Calu3 (cell line): Measurements from ENCODE around the gene MBD2. TPM values are rescaled to one million over a fixed set of nuclear protein-coding genes. Genes with fewer than 3 reads are reported as not detected.

Experiments used
- BruUV-seq: library from RNA; stranded (reverse); fragments of 400-500 nt; replicated peaks from 2 replicates; lab custom pipeline; 2021; lab: Mats Ljungman, UMichigan
- CTCF ChIA-PET: fragments of 300-600 bp; sonication (Branson Sonifier 250); formaldehyde crosslinking; loops from one replicate; lab custom pipeline; 2022; ENCODE audit warnings: antibody characterized with exemption; lab: Charles Lee
- DNase-seq: peaks from one replicate; pipeline ENCODE4 v3.0.0; 2022
- H3K27ac Mint-ChIP-seq: one replicate; pipeline ENCODE4 v1.8.0; 2022; ENCODE audit warnings: mixed read lengths; ENCODE audit not compliant: unreplicated experiment
- H3K27me3 Mint-ChIP-seq: one replicate; pipeline ENCODE4 v1.8.0; 2022; ENCODE audit warnings: mixed read lengths; ENCODE audit not compliant: unreplicated experiment
- H3K36me3 Mint-ChIP-seq: one replicate; pipeline ENCODE4 v1.8.0; 2022; ENCODE audit warnings: mild to moderate bottlenecking, moderate library complexity, mixed read lengths; ENCODE audit not compliant: insufficient read depth, unreplicated experiment
- H3K4me1 Mint-ChIP-seq: one replicate; pipeline ENCODE4 v1.8.0; 2022; ENCODE audit warnings: mild to moderate bottlenecking, low read depth, mixed read lengths; ENCODE audit not compliant: unreplicated experiment
- H3K4me3 Mint-ChIP-seq: one replicate; pipeline ENCODE4 v1.8.0; 2022; ENCODE audit warnings: mild to moderate bottlenecking, low read depth, moderate library complexity, mixed read lengths; ENCODE audit not compliant: unreplicated experiment
- H3K9me3 Mint-ChIP-seq: one replicate; pipeline ENCODE4 v1.8.0; 2022; ENCODE audit warnings: low read depth, mixed read lengths; ENCODE audit not compliant: unreplicated experiment
- intact Hi-C: fragments of 100-400 bp; cut with micrococcal nuclease; formaldehyde crosslinking; loops from one replicate; pipeline ENCODE4 v1.10.0; 2022; ENCODE audit not compliant: unreplicated experiment
- total RNA-seq: library from RNA; stranded (reverse); gene quantifications from 2 replicates; pipeline ENCODE4 v1.2.3, GENCODE V29; 2022
- TF ChIP-seq, protein P1 (sequence below): fragments of 200-600 bp; IDR thresholded peaks from one replicate; pipeline ENCODE4 v1.8.0; 2022; ENCODE audit warnings: antibody characterized with exemption; ENCODE audit not compliant: unreplicated experiment

Gene MBD2
- total RNA-seq, 1 experiment from 2014 or later: 106 TPM

DNA sequence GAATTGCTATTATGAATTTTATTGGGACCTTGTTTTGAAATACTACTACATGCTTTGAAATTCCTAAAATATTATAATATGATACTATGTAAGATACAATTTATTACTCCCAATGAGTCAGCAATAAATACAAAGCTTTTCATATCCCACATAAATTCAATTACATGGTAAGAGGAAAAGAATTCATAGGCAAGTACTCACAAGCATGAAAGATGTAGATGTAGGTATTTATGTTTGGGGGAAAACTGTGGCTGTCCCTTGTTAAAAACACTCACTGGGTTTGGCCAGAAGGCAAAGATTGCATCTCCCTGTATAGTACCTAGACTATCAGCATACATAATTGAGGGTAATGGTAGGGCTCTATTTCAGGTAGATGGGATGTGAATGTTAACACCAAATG, 90.4 kb downstream of the MBD2 start:
- Mint-ChIP-seq H3K4me1 (no peaks in the 10 kb centered on the region), H3K27me3 (no peaks in the 10 kb centered on the region), H3K27ac (no peak overlapping the region), H3K9me3 (peaks cover 8% of the 10 kb centered on the region), H3K4me3 (no peak overlapping the region), H3K36me3 (no peaks in the 10 kb centered on the region)
- no peak for DNase-seq
- BruUV-seq: no TSS peak
- TF ChIP-seq, protein P1, sequence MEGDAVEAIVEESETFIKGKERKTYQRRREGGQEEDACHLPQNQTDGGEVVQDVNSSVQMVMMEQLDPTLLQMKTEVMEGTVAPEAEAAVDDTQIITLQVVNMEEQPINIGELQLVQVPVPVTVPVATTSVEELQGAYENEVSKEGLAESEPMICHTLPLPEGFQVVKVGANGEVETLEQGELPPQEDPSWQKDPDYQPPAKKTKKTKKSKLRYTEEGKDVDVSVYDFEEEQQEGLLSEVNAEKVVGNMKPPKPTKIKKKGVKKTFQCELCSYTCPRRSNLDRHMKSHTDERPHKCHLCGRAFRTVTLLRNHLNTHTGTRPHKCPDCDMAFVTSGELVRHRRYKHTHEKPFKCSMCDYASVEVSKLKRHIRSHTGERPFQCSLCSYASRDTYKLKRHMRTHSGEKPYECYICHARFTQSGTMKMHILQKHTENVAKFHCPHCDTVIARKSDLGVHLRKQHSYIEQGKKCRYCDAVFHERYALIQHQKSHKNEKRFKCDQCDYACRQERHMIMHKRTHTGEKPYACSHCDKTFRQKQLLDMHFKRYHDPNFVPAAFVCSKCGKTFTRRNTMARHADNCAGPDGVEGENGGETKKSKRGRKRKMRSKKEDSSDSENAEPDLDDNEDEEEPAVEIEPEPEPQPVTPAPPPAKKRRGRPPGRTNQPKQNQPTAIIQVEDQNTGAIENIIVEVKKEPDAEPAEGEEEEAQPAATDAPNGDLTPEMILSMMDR: no peak
- intact Hi-C loops: no loop called here
- CTCF ChIA-PET: no interaction called here

DNA sequence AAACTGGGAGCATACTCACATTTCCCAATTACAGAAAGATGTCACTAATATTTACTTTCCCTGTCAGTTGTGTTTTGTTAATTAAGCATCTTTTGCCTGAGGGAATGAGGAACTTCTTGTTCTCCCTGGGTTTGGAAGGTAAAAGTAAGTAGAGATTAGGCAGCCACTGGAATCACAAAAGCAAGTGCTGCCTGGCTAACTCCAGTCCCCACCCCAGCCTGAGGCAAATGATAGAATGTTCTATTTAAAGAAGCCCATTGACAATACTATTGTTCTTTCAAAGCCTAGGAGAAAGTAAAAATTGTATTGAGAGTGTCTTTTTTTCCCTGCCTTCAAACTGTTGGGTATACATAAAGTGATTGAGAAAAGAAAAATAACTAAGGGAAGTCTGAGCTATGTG, 93.8 kb downstream of the MBD2 start:
- H3K27ac Mint-ChIP-seq: no peak overlapping the region
- BruUV-seq: no TSS peak
- no peaks in the 10 kb centered on the region for H3K9me3 Mint-ChIP-seq
- TF ChIP-seq, protein P1: no peak
- intact Hi-C loops: no loop called here
- H3K4me1 Mint-ChIP-seq: no peaks in the 10 kb centered on the region
- no peaks in the 10 kb centered on the region for H3K36me3 Mint-ChIP-seq
- CTCF ChIA-PET: interaction anchor here (1.0 kb wide), 1 partner anchor 11 kb away, joined by 3 read pairs; no protein-coding TSS in a partner anchor
- no peak overlapping the region for H3K4me3 Mint-ChIP-seq
- H3K27me3 Mint-ChIP-seq: no peaks in the 10 kb centered on the region
- no peak for DNase-seq

DNA sequence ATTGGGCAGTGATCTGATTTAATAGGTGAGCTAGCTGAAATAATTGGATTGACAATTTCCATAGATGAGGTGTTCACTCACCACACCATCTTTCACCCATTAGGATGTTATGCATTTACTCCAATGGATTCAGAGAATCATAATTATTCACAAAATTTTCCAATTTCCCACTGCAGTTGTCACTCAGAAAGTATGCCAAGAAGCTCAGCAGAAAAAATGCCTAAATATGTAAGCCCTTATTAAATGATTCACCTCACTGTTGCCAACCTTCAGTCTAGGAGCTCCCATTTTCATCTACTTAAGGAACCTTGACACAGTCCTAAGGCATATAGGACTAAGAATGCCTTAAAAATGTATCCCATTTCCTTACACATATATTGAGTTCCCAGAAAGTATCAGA, 94.3 kb downstream of the MBD2 start:
- TF ChIP-seq, protein P1: no peak
- no peaks in the 10 kb centered on the region for H3K36me3 Mint-ChIP-seq
- no peaks in the 10 kb centered on the region for H3K9me3 Mint-ChIP-seq
- no peak for DNase-seq
- no peak overlapping the region for H3K27ac Mint-ChIP-seq
- H3K27me3 Mint-ChIP-seq: no peaks in the 10 kb centered on the region
- H3K4me1 Mint-ChIP-seq: no peaks in the 10 kb centered on the region
- H3K4me3 Mint-ChIP-seq: no peak overlapping the region
- BruUV-seq: no TSS peak
- intact Hi-C loops: no loop called here
- CTCF ChIA-PET: interaction anchor here (1.0 kb wide), 1 partner anchor 10 kb away, joined by 3 read pairs; no protein-coding TSS in a partner anchor

DNA sequence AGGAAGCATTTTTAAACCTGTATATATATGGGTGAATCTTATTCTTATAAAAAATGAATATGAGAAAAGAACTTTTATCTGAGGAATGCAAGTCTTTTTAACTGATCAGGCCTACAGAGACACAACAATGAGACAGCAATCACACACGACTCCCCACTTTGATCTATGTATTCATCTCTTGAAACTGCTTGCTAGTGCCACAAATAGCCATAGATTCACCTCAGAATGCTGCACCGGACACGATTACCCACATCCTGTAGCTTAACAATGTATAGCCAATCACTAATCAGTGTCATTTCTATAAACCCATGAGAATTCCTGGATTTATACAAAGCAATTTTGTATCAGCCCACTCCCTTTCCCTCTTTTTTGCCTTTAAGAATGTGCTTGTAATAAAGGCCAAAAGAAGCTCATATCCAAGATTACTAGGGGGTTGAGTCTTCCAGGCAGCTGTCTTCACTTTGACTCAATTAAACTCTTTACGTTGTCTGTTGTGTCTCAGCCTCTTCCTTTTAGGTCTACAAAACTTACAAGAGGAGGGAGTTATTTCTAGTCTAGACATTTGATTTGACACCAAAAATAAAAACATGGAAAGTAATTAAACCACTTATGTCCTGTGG, 94.9 kb downstream of the MBD2 start:
- Mint-ChIP-seq H3K27ac (no peak overlapping the region), H3K9me3 (no peaks in the 10 kb centered on the region), H3K4me1 (no peaks in the 10 kb centered on the region), H3K4me3 (no peak overlapping the region), H3K27me3 (no peaks in the 10 kb centered on the region), H3K36me3 (no peaks in the 10 kb centered on the region)
- TF ChIP-seq, protein P1: no peak
- DNase-seq: no peak
- intact Hi-C loops: no loop called here
- no TSS peak for BruUV-seq
- CTCF ChIA-PET: interaction anchor here (1.0 kb wide), 1 partner anchor 9 kb away, joined by 3 read pairs; no protein-coding TSS in a partner anchor
